Ramos (cell line): ENCODE measurements around the gene RIC1.
"Not testable (repeated sequence)": the region's sequence is repeated elsewhere in the genome, so short reads cannot be mapped to it uniquely, and the experiment has no call there.

ENCODE experiments used
- in situ Hi-C: fragments of 300-500 bp; cut with MboI; formaldehyde crosslinking; loops from one replicate; pipeline ENCODE4 v1.14.3; 2022; ENCODE audit warnings: low sequenced_read_pairs; ENCODE audit not compliant: unreplicated experiment

RIC1 gene

GRCh38 chr9:5778805-5779204 lies 149.9 kb downstream of the RIC1 start:
- in situ Hi-C loops = no loop called here

GRCh38 chr9:5779705-5780218 lies 150.9 kb downstream of the RIC1 start:
- in situ Hi-C loops = not testable (repeated sequence)

- in situ Hi-C loops = not testable (repeated sequence)
These were observed 154.5 kb downstream of the RIC1 start for GRCh38 chr9:5783420-5783819.

- in situ Hi-C loops = no loop called here
These were observed 155.1 kb downstream of the RIC1 start for GRCh38 chr9:5783982-5784381.

GRCh38 chr9:5784526-5785315 lies 155.8 kb downstream of the RIC1 start:
- in situ Hi-C loops = no loop called here

GRCh38 chr9:5786370-5787127 lies 157.6 kb downstream of the RIC1 start:
- in situ Hi-C loops = no loop called here

- in situ Hi-C loops = no loop called here
These were observed 158.3 kb downstream of the RIC1 start for GRCh38 chr9:5787220-5787619.

GRCh38 chr9:5787759-5788302 lies 158.9 kb downstream of the RIC1 start:
- in situ Hi-C loops = no loop called here

GRCh38 chr9:5789489-5789888 lies 160.6 kb downstream of the RIC1 start:
- in situ Hi-C loops = no loop called here

- in situ Hi-C loops = no loop called here
These were observed 162.0 kb downstream of the RIC1 start for GRCh38 chr9:5790923-5791322.

GRCh38 chr9:5791870-5792269 lies 163.0 kb downstream of the RIC1 start:
- in situ Hi-C loops = no loop called here

- in situ Hi-C loops = no loop called here
These were observed 164.9 kb downstream of the RIC1 start for GRCh38 chr9:5793812-5794211.

- in situ Hi-C loops = no loop called here
These were observed 167.4 kb downstream of the RIC1 start for GRCh38 chr9:5796298-5796697.

GRCh38 chr9:5798581-5798980 lies 169.7 kb downstream of the RIC1 start:
- in situ Hi-C loops = no loop called here

GRCh38 chr9:5799314-5799713 lies 170.4 kb downstream of the RIC1 start:
- in situ Hi-C loops = no loop called here

- in situ Hi-C loops = not testable (repeated sequence)
These were observed 171.5 kb downstream of the RIC1 start for GRCh38 chr9:5800378-5800777.

- in situ Hi-C loops = no loop called here
These were observed 172.2 kb downstream of the RIC1 start for GRCh38 chr9:5800969-5801738.

GRCh38 chr9:5801739-5802113 lies 172.8 kb downstream of the RIC1 start:
- in situ Hi-C loops = no loop called here

GRCh38 chr9:5805478-5805877 lies 176.6 kb downstream of the RIC1 start:
- in situ Hi-C loops = no loop called here

GRCh38 chr9:5811751-5812150 lies 182.8 kb downstream of the RIC1 start:
- in situ Hi-C loops = no loop called here
